Activated T-cell treated with anti-CD3 and anti-CD28 coated beads for 1 hour (primary cell): ENCODE data around the gene PLOD1.
"Not testable (repeated sequence)": the region's sequence is repeated elsewhere in the genome, so short reads cannot be mapped to it uniquely, and the experiment has no call there.

Experiments
- DNase-seq: peaks from one replicate; pipeline ENCODE4 v3.0.0-alpha.2; 2020; ENCODE audit warnings: low read depth

Gene PLOD1

GRCh38 chr1:11938722-11939526 lies 4.4 kb downstream of the PLOD1 start:
- DNase-seq = no peak

GRCh38 chr1:11939794-11940193 lies 5.3 kb downstream of the PLOD1 start:
- DNase-seq = not testable (repeated sequence)

GRCh38 chr1:11940260-11940921 lies 5.9 kb downstream of the PLOD1 start:
- DNase-seq = no peak

DNA sequence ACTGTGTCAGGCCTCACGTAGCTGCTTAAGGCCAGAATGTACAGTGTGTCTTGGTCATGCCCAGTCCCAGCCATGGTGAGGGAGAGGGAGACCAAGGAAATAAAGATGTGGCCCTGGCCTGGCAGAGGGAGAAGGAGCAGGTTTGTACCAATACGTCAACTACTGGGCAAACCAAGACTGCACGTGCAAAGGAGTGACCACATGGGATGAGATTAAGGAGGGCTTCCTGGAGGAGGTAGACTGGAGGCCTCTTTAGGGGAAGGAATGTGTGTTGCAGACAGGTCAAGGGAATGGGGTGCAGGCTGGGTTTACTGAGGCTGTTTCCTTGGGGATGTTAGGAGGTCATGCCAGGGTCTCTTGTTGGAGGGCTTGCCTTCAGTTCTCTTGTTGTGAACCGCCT lies 7.8 kb downstream of the PLOD1 start:
- DNase-seq = no peak

DNA sequence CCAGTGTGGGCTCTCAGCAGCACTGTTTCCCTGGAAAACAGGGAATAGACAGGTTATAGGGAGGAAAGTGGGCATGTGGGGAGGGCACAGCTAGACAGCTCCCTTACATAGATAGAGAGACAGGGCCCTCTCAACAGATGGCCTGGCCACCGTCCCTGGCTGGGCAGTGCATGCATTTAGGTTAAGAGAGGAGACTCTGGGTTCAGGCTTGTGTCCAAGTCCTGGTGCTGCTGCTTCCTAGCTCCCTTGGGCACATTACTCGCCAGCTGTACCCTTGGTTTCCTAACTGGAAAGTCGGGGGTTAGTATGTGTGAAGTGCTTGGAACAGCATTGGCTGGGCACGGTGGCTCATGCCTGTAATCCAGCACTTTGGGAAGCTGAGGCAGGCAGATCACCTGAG lies 9.1 kb downstream of the PLOD1 start:
- no peak for DNase-seq

DNA sequence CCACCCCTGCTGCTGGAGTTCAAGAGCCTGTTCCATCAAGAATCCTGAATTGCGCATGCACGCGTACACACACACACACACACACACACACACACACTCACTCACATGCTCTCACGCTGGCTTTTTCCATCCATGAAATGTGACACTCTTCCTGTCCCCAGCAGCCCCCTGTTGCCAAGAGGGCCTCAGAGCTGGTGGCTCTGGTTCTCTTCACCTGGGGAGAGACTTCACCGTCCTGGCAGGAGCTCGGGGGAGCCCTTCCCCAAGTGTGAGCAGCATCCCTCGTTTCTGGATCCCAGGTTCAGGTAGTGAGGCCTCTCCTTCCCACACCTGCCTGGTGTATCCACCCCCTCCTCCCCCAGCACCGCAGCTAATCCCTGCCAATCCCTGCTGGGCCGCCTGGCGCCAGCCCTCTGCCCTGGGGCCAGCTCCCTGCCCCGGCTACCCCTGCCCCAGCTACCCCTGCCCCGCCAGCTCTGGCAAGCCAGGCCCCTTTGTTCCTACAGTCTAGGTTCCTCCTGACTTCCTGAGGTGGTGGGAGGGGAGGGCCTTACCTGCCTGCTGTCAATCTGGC lies 9.9 kb downstream of the PLOD1 start:
- DNase-seq = no peak

DNA sequence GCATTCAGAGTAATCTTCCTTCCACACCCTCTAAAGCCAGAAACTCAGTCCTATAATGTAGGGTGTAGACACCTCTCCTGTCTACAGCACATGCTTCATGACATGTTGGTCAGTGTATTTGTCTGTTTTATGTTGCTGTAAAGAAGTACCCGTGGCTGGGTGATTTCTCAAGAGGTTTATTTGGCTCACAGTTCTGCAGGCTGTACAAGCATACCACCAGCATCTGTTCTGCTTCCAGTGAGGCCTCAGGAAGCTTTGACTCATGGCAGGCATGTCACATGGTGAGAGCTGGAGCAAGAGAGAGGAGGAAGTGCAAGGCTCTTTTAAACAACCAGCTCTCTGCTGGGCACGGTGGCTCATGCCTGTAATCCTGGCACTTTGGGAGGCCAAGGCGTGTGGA lies 12.1 kb downstream of the PLOD1 start:
- no peak for DNase-seq

DNA sequence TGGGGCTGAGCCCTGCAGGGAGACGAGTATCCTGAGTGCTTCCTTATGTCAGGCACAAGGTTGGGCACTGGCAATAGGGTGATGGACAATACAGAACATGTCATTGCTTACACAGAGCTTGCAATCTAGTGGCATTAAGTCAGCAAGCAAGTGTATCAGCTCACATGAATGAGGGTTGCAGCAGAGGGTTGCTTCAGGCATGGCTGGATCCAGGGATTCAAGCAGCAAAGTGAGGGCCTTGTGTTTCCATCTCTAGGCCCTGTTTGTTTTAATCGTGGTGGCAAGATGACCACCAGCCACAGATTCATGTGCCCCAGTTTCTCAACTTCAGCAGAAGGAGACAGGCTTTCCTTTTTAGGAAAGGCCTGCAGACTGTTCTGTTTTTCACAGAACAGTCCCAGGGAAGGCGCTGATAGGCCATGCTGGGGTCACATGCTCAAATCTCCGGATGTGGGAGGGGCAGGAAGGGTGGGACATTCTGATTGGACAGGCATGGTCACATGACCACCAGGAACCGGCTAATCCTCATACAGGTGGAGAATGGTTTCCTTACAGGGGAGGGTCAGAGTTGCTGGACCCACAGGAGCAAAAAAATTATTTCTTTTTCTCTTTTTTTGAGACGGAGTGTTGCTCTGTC lies 14.4 kb downstream of the PLOD1 start:
- DNase-seq = no peak

DNA sequence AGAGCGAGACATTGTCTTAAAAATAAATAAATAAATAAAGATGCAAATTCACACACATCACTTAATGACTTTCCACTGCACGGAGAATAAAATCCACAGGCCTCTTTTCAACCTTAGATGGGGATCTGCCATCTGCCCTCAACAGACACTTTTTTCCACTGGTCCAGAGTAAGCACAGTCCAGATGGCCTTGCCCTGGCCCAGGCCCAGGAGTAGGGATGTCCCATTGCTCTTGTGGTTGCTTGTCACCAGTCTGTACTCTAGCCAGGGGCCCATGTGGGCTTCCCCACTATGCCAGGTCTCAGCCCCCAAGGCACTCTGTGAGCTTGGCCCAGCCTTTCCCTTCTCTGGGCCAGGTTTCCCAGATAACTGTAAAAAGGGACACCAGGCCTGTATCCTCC lies 17.4 kb downstream of the PLOD1 start:
- DNase-seq = no peak

DNA sequence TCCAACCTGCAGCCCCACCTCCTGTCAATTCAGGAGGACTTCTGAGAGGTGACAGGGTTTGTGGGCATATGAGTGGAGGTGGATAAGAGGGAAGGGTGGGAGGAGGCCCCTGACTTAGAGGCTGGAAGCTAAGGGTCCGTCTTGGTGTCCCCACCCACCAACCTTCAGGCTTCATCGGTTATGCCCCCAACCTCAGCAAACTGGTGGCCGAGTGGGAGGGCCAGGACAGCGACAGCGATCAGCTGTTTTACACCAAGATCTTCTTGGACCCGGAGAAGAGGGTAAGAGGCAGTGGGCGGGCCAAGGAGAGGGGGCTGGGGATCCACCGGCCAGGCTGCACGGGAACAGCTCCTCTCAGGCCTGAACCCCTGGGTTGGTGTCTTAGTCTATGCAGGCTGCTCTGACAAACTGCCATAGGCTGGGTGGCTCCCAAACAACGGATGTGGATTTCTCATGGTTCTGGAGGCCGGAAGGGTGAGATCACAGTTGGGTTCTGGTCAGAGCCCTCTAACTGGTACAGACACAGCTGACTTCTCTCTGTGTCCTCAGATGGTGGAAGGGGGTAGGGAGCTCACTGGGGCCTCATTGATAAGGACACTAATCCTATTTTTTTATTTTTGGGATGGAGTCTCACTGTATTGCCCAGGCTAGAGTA lies 18.1 kb downstream of the PLOD1 start:
- DNase-seq = no peak

DNA sequence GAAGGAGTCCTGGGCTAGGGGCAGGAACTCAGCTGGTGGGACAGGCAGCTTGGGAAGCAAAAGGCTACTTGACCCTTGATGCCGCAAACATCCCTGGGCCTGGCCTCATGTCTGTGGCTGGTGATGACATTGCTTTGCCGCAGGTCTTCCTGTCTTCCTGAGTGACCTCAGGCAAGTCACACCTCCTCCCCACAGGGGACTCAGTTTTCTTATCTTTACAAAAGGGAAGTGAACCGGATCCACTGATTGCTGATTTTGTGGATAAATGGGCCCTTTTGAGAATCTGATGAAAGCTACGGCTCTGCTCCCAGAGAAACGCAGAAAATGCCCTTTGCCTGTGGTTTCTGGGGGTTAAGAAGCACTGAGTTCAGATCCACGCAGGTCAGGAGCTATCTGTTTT lies 20.7 kb downstream of the PLOD1 start:
- DNase-seq = no peak

- DNase-seq = no peak
Measured at GRCh38 chr1:11957398-11957797, 22.9 kb downstream of the PLOD1 start.

GRCh38 chr1:11957897-11958296 lies 23.4 kb downstream of the PLOD1 start:
- no peak for DNase-seq

DNA sequence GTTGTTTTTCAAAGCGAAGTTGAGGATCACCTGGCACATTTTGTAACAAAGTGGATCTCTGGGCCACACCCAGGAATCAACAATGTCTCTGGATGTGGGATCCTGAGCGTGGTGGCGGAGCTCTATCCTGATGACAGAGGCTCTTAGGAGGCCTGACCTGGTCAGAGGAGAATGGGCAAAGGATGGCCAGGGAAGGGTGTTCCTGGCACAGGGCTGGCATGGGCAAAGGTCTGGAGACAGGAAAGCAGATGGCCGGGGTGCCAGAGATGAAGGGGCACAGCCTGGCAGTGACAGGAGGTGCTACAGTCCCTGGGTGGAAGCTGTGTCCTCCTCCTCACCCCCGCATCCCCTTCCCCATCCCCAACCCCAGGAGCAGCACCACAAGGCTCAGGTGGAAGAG lies 25.8 kb downstream of the PLOD1 start:
- no peak for DNase-seq

- DNase-seq = no peak
Measured at GRCh38 chr1:11960715-11961114, 26.2 kb downstream of the PLOD1 start.

DNA sequence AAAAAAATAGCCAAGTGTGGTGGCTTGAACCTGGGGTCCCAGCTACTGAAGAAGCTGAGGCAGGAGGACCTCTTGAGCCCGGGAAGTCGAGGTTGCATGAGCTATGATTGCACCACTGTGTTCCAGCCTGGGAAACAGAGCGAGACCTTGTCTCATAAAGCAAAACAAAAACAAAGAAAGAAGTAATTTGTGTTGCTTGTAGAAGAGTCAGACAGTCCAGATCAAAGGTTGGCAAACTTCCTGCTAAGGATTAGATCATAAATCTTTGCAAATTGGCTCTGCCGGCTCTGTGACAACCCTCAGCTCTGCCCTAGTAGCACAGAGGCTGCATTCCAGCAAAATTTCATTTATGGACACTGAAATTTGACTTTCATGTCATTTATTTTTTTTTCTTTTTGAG lies 26.7 kb downstream of the PLOD1 start:
- DNase-seq = no peak

GRCh38 chr1:11963622-11964021 lies 29.1 kb downstream of the PLOD1 start:
- DNase-seq = no peak

DNA sequence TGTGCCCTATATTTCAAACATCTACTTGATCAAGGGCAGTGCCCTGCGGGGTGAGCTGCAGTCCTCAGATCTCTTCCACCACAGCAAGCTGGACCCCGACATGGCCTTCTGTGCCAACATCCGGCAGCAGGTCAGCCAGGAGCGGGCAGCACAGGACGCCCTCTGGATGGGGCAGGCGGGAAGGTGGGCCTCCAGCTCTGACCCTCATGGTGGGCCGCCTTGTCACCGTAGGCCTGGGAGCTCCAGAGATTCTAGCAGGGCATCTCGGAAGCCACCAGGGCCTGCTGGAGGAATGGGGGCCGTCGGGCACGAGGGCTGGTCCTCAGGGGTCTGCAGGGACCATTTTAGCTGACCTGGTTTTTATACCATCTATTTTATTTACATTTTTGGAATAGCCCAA lies 30.1 kb downstream of the PLOD1 start:
- no peak for DNase-seq

- no peak for DNase-seq
Measured at GRCh38 chr1:11967028-11967547, 32.6 kb downstream of the PLOD1 start.

GRCh38 chr1:11970441-11971185 lies 36.1 kb downstream of the PLOD1 start:
- DNase-seq = no peak

DNA sequence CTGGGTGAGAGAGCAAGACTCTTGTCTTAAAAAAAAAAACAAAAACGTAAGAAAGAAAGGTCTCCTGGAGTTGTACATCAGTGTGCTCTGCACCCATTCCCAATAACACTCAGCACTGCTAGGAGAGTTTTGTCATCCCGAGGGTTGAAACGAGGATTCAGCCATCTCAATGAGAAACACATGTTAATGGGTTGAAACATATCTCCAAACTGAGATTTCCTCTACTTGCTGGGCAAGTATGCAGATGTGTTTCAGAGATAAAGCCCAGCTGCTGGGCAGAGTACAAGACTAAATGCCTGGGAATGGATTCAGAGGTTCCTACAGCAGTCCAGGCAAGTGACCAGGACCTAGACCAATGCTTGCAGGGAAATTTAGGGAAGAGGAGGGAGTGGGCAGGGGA lies 43.1 kb downstream of the PLOD1 start:
- no peak for DNase-seq
